ENCODE results near the gene RHAG.
"Not testable (repeated sequence)": the region's sequence is repeated elsewhere in the genome, so short reads cannot be mapped to it uniquely, and the experiment has no call there.

Gene RHAG

DNA sequence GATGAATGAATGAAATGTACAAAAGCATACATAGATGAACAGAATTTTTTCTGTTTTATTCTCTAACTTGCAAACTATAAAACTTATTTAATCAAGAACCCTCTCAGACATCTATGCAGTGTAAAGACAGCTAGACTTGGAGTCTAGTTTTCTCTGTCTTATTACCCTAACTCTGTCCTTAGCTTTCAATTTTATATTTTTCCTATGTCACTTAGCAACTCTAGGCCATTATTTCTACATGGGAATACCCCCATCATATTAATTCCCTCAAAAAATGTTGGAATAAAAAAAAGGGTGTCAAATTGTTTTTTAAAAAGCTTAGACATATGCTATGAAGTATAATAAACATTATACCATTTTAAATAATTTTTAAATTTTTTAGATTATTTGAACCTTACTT, 1.2 kb downstream of the RHAG start:
- DNase-seq, result no peak

DNA sequence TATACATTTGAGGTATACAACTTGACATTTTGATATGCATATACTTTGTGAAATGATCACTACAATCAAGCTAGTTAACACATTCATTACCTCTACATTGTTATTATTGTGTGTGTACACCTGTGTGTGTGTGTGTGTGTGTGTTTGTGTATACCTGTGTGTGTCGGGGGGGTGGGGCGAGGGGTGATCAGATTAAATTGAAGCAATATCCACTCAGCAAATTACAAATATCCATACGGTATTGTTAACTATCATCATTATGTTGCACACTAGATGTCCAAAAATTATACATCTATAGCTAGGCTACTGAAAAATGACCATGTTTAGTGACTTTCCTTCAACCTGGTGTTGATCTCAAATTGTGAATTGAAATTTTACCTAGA, 1.8 kb downstream of the RHAG start:
- DNase-seq, result no peak

DNA sequence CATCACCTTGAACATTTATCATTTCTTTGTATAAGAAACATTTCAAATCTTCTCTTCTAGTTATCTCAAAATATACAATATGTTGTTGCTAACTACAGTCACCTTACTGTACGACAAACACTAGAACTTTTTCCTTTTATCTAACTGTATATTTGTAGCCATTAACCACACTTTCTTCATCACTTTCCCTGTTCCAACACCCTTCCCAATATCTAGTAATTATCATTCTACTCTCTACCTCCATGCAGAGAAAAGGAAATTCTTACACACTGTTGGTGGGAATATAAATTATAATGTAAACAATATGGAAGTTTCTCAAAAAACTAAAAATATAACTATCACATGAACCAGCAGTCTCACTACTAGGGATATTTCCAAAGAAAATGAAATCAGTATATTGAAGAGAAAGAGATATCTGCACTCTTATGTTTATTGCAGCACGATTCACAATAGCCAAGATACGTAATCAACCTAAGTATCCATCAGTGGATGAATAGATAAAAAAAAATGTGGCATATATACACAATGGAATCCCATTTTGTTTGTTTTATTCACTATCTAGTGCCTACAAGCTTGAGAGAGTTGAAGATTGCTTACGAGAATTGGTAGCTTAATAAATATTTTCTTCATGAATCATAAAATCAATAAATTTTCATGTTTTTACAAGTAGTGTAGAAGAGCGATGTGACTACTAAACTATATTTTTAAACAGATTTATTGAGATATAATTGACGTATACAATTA, 2.4 kb downstream of the RHAG start:
- DNase-seq, result no peak

DNA sequence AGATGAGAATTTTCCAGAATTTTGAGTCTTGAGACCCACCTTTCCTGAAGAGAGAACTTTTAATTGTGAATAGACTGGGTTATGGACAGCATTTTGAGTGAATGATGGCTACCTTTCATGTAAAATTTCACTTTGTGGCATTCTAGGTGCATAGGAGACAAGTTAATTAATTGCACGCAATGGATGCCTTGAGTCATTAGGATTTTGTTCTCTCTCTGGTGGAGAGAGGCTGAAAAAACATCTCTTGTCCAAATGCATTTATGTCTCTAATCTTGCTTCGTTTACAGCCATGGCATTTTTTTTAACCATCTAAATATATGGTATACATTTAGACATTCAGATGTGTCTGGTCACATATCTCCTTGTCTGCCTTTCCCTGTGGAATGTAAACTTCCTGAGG, 3.1 kb downstream of the RHAG start:
- DNase-seq, result no peak

DNA sequence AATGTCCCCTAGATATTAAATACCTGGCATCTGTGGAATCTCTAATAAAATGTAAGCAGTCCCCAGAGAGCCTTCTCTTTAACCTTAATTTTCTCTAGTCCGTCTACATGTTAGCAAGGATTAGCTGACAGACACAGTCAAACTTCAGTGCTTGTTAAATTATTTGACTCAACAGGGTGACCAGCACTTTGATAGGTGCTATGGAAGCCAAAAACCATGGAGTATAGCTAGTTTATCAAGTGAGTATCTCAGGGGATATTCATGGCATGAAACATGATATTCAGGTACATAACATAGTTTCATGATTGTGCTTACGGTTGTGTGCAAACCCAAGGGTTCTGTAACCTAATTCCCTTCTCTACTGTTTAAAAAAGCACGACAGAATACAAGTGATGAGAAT, 3.9 kb downstream of the RHAG start:
- DNase-seq, result no peak

DNA sequence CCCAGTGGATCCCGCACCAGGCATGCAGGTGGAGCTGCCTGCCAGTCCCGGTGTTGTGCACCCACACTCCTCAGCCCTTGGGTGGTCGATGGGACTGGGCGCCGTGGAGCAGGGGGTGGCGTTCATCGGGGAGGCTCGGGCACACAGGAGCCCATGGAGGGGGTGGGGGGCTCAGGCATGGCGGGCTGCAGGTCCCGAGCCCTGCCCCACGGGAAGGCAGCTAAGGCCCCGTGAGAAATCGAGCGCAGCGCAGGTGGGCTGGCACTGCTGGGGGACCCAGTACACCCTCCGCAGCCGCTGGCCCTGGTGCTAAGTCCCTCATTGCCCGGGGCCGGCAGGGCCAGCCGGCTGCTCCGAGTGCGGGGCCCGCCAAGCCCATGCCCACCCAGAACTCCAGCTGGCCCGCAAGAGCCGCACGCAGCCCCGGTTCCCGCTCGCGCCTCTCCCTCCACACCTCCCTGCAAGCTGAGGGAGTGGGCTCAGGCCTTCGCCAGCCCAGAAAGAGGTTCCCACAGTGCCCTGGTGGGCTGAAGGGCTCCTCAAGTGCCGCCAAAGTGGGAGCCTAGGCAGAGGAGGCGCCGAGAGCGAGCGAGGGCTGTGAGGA, 7.1 kb downstream of the RHAG start:
- not testable (repeated sequence) for DNase-seq

DNA sequence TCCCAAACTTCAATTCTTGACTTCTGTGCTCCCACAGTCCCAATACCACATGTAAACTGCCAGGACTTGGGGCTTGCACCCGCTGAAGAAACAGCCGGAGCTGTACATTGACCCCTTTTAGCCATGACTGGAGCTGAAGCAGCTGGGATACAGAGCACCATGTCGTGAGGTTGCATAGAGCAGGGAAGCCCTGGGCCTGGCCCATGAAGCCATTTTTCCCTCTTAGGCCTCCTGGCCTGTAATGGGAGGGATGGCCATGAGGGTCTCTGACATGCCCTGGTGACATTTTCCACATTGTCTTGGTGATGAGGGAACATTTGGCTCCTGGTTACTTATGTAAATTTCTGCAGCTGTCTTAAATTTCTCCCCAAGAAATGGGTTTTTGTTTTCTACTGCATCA, 9.8 kb downstream of the RHAG start:
- no peak for DNase-seq

DNA sequence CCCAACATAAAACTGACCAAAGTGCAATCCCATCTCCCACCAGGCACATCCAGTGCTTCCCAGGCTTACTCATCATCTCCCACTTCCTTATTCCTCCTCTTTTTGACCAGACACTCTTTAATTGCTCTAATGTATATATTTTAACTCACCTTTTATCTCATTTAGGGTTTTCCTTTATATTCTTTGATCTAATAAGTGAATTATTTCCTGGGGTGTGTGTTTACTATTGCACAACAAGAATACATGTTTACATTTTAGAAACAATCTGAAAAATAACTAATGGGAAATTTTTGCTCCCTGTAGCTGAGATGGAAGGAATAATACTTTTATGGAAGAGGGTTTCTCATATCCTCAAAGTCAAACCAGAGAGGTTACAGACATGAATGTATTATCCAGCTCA, 18.4 kb downstream of the RHAG start:
- no peak for DNase-seq

DNA sequence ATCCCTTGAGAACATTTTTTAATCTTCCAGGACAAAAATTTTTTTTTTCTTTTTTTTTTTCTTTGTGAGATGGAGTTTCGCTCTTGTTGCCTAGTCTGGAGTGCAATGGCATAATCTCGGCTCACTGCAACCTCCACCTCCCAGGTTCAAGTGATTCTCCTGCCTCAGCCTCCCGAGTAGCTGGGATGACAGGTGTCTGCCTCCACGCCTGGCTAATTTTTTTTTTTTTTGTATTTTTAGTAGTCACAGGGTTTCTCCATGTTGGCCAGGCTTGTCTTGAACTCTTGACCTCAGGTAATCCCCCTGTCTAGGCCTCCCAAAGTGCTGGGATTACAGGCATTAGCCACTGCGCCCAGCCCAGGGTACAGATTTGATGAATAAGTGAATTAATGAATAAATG, 22.5 kb downstream of the RHAG start:
- DNase-seq, result not testable (repeated sequence)

DNA sequence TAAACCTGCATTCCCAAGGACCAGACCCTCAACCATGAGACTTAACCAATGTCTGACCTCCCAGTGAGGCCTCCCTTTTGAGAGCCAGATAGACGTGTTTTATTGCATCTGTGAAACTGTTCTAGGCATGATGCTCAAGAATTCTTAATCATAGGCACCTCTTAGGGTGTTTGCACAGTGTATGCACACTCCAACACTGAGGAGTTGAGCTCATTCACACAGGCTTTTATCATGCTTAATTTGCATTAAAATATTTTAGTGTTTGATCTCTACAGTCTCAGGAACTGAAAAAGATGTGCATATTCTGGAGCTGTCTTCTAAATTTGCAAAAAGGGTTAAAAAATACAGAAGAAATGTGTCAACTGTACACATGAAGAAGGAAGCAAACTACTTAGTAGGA, 27.4 kb downstream of the RHAG start:
- DNase-seq, result no peak

DNA sequence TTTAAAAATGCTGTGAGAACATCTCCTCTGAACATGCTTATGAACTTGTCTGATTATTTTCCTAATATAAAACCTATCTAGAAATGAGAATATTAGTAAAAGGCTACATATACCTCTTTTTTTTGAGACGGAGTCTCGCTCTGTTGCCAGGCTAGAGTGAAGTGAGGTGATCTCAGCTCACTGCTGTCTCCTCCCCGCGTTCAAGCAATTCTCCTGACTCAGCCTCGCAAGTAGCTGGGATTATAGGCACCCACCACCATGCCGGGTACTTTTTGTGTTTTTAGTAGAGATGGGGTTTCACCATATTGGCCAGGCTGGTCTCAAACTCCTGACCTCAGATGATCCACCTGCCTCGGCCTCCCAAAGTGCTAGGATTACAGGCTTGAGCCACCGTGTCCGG, 28.4 kb downstream of the RHAG start:
- DNase-seq, result not testable (repeated sequence)

DNA sequence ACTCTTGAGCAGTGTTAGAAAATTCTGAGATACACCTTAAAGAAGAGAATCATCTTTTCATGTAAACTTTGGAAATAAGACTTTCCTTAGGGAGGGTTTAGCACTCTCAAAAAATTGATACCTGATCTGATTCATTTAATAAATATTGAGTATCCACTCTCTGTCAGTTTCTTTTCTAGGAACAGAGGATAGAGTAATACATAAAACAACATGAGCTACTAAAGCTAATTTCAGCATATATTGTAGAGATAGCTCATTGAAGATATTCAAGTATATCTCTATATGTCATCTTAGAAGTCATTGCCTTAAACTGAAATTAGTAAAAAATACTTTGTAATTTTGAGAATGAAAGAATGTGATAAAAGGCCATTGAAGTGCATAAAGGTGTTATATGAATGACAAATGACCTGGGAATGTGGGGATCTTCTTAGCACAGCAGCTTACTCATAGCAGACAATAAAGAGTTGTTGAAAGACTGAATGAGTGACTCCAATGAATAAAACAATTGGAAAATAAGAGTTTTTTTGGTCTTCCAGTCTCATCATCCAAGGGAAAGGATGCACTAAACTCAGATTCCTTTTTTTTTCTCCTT, 29.2 kb downstream of the RHAG start:
- DNase-seq, result no peak

DNA sequence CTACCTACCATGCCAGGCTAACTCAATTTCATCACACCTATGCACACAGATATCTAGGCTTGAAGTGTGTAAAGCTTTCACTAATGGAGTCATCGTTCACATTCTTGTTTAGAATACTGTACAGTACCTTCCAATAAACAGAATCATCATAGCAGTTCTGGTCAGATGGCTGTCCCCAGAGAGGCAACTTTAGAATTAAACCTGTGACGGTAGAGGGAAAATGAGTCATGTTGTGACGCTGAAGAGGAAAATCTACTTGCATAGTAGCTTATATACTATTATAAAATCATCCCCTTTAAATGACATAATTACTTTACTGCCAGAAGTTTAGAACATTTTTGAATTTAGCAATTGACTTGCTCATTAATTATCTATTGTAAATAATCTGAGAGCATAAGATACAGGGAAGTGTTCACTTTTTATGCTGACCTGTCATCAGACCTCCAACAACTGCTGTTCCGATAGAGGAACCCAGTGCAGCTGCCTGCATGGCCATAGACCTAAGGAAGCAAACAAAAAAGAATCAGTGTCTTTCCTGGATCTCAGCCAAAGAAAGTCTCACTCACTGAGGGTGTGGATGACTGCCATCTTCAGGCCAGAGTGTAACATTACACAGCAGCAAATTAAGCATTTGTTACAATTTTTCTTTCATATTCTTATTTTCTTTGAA, 29.8 kb downstream of the RHAG start:
- DNase-seq, result peak; percentile 95

DNA sequence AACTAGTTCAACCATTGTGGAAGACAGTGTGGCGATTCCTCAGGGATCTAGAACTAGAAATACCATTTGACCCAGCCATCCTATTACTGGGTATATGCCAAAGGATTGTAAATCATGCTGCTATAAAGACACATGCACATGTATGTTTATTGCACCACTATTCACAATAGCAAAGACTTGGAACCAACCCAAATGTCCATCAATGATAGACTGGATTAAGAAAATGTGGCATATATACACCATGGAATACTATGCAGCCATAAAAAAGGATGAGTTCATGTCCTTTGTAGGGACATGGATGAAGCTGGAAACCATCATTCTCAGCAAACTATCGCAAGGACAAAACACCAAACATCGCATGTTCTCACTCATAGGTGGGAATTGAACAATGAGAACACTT, 32.6 kb downstream of the RHAG start:
- DNase-seq, result not testable (repeated sequence)

DNA sequence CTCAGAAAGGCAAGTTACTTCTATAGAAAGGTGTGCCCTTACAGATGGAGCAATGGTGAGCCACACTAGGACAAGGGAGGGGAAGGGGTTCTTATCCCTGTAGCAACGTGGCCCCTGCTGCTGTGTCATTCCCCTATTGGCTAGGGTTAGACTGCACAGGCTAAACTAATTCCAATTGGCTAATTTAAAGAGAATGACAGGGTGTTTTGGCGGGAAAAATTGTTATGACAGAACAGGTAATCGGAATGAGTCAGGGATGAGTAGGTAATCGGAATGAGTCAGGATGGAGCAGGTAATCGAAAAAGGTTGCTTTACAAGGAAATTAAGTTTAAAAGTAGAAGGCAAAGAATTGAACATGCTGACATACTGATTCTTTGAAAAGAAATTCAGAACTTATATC, 49.4 kb downstream of the RHAG start:
- DNase-seq, result not testable (repeated sequence)

DNA sequence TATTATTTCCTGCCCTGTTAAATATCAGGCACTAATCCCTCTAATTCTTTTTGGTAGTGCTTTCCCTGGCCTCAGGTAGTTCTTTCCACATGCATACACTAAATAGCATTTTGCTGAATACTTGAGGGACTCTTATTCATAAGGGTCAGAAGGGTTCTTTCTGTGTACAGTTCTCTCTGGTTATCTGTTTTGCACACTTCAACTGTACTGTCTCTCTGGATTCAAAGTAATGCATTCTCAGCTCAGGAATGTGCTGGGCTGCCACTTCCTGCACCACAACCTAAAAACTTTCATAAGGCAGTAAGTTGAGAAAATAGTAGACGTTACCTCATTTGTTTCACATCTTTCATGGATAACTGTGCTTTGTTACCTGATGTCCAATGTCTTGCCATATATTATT, 54.1 kb downstream of the RHAG start:
- DNase-seq, result no peak

DNA sequence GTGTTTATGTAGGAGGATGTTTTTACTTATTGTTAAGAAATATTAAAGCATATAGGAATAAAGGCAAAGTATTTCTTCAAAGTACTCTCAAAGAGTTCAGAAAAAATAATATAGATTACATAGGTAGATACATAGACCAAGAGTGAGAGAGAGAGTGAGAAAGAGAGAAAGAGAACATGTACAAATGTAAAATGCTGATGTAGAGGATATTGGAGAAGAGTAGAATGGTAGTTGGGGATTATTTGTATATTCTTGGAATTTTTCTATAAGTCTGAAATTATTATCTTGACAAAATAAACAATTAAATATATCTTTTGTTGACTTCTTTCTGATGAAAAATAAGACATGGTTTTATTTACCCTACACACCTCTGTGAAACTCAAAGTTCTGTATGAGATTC, 57.0 kb downstream of the RHAG start:
- no peak for DNase-seq

DNA sequence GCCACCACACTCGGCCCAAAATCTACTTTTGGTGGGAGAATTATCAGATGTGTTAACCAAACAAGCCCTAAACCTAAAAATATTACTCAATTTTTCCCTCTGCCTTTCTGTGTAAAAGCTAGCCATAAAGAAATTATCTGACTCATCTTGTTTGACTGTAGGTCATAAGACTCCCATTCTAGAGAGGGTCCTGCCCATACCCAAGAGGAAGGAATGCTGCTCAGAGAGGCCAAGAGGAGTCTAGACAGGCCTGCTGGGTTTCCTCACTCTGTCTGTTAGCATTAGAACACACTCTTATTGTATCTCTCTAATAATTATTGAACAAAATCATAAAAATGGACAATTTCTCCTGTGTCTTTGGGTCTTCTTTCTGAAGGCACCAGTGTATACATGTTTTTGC, 60.0 kb downstream of the RHAG start:
- no peak for DNase-seq

DNA sequence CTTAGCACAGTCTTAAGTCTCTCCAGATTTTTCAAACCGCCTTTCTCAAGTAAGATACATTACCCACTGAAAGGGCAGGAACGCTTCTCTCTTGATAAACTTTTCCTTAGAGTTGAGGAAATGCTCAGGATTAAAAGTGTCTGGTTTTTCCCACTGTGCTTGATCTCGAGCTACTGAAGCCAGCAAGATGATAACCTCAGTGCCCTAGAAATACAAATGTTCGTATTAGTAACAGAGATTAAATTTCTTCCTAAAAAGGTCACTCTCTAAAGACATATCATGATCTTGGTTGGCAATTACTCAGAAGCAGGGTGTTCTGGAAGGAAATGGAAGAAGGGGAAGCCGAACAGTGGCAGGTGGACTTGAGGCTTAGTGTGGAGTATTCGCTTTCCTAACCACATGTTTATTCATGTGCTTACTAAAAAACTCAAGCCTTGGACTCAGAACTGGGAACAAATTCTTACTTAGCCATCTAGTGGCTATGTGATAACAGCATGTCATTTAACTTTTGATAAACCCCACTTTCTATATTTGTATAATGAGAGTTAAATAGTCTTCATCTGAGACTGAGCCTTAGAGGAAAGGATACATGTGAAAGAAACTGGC, 66.1 kb downstream of the RHAG start:
- DNase-seq, result no peak

DNA sequence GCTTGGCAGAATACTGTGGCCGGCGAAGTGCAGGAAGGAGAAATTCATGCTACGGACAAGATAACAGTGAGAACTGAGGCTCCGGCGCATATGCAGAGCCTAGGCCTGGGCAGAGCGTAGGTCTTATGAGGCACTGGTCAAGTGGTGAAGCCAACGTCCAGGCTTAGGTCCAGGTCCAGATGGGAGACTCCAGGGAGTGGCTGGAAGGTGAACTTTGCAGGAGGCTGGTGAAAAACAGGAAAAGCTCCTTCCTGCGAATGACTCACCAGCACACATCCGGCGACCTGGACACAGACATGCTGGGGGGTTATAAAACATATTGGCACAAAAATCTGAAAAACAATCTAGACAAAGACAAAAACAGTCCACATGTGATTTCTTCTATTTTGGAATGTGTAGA, 70.8 kb downstream of the RHAG start:
- DNase-seq, result no peak

DNA sequence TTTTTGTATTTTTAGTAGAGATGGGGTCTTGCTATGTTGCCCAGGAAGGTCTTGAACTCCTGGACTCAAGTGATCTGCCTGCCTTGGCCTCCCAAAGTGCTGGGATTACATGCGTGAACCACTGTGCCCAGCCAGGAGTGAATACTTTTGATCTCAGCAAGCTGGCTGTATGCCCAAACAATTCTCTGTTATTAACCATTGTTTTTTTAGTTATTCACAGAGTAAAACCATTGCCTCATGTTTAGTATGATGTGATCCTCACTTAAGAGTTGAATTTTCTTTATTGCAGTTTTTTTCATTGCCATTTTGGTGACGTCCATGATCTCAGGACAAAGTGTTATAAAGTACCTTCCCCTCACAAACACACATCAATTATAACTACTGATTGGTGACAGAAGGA, 71.4 kb downstream of the RHAG start:
- no peak for DNase-seq

DNA sequence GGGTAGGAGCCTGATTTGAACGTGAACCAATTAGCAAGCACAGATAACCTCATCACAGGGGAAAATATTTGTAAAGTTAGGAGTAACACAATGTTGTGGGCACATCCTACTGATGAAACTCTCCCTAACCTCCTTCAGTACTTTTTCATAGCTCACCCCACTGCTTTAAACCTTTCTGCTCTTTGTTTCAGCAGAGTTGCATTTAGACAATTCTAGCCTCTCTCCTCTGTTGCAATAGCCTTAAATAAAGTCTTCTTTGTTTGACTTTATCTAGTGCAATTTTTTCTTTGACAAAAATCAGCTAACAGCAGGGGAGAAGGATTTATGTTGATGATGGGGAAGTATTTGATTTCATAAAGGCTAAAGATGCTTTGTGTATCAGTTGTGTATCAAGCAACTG, 72.1 kb downstream of the RHAG start:
- DNase-seq, result no peak

DNA sequence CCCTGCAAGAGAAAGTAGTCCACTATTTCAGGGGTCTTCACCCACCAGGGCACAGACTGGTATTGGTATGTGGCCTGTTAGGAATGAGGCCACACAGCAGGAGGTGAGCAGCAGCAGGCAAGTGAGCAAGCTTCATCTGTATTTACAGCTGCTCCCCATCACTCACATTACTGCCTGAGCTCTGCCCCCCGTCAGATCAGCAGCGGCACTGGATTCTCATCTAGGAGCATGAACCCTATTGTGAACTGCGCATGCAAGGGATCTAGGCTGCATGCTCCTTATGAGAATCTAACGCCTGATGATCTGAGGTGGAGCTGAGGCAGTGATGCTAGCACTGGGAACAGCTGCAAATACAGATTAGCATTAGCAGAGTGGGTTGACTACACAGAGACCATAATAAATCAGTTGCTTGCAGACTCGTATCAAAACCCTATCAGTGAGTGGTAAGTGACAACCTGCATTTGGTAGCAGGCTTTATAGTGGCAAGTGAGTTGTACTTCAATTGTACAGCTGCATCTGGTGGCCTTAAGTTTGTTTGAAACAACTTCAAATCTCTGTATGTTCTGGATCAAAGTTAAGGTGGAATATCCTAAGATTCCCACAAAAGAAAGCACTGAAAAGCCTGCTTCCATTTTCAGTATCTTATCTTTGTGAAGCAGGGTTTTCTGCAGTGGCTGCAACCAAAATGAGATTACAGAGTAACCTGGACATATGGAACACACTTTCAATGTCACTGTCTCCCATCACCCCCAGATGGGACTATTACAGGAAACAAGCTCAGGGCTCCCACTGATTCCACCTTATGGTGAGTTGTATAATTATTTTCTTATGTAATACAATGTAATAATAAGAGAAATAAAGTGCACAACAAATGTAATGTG, 73.4 kb downstream of the RHAG start:
- DNase-seq, result no peak

Measured in NCI-H510A treated with DMSO at 0.1 percent for 48 hours (cell line).